Adrenal gland (tissue), 12 donors: ENCODE data around the gene FCRL1. TPM values are rescaled to one million over a fixed set of nuclear protein-coding genes. Genes with fewer than 3 reads are reported as not detected.

ENCODE experiments used
- DNase-seq, 7 donors: peaks; one replicate each; pipeline ENCODE4 v3.0.0-alpha.2; 2019 to 2020
- H3K27ac ChIP-seq, 5 donors: fragments of 200-600 bp; sonication (generic) in 4 of 5; 1 replicate in 3 of 5; 2 replicates in 2 of 5; pipeline versions ENCODE4 v1.5.1 to v1.8.0; 2016 to 2020; ENCODE audit warnings: mild to moderate bottlenecking in 1 of 5
- H3K27me3 ChIP-seq: fragments of 200-600 bp; 2 replicates; pipeline ENCODE4 v1.8.0; 2021
- H3K36me3 ChIP-seq, 2 donors: fragments of 200-600 bp; replicated peaks in 1 of 2; 1 replicate in 1 of 2; 2 replicates in 1 of 2; pipeline versions ENCODE4 v1.5.1 to v1.8.0; 2018 to 2022
- H3K4me1 ChIP-seq, 2 donors: fragments of 200-600 bp; replicated peaks in 1 of 2; 1 replicate in 1 of 2; 2 replicates in 1 of 2; pipeline versions ENCODE4 v1.5.1 to v1.8.0; 2018 to 2021
- H3K4me3 ChIP-seq, 4 donors: fragments of 200-600 bp; sonication (generic) in 3 of 4; one replicate each; pipeline ENCODE4 v1.5.1; 2016 to 2018
- H3K9me3 ChIP-seq, 3 donors: fragments of 200-600 bp; sonication (generic) in 1 of 3; replicated peaks in 1 of 3; 1 replicate in 2 of 3; 2 replicates in 1 of 3; pipeline versions ENCODE4 v1.5.1 to v1.8.0; 2016 to 2021
- POLR2A ChIP-seq, 2 donors: fragments of 450-650 bp; IDR thresholded peaks; one replicate each; pipeline ENCODE4 v1.6.1; 2017; ENCODE audit warnings: antibody characterized with exemption in 2 of 2, mild to moderate bottlenecking in 2 of 2, moderate library complexity in 1 of 2
- WGBS, 4 donors: extraction: QIAGEN DNeasy Blood & Tissue Kit in 2 of 4; methylation state at CpG; one replicate each; pipeline versions ENCODE4 v1.1.5 to v1.1.7; 2013 to 2017; 5-methylcytosine and 5-hydroxymethylcytosine counted together
- intact Hi-C, 2 donors: fragments of 100-400 bp; cut with DNase I; formaldehyde crosslinking; loops; one replicate each; pipeline versions ENCODE4 v1.14.1 to v1.15.0; 2022 to 2023
- polyA plus RNA-seq, 3 donors: library from polyadenylated mRNA; stranded (reverse); fragments of 200-250 nt in 2 of 3; fragments of 350-450 nt in 1 of 3; fragmentation: Illumina TruSeq in 1 of 3; extraction: RNeasy Lipid Tissue Mini Kit (QIAGEN cat#74804) in 1 of 3; gene quantifications; one replicate each; pipeline ENCODE4 v1.2.3, GENCODE V29; 2013 to 2014
- small RNA-seq, 2 donors: library from RNA; depleted of rRNA; stranded (forward); fragments of <200 nt; gene quantifications; one replicate each; pipeline ENCODE3, GENCODE V24; 2016
- total RNA-seq, 9 donors: library from RNA; depleted of rRNA in 4 of 9; stranded (reverse); fragments of >200 nt in 4 of 9; fragments of 120-200 nt in 1 of 9; fragmentation: NEBNext Ultra II Directional in 1 of 9; extraction: Animal tissue kit (Norgen Biotek cat#: 25700) in 1 of 9; gene quantifications; one replicate each; pipeline versions ENCODE4 v1.1.0 to v1.2.4, GENCODE V29; 2013 to 2023
- TF ChIP-seq, protein P1 (sequence below), 6 experiments: fragments of 450-650 bp in 4 of 6; fragments of 200-600 bp in 2 of 6; sonication (generic) in 1 of 6; IDR thresholded peaks; 1 replicate in 5 of 6; 2 replicates in 1 of 6; pipeline versions ENCODE4 v1.5.1 to v1.8.0; 2016 to 2021; ENCODE audit warnings: antibody characterized with exemption in 6 of 6, mild to moderate bottlenecking in 2 of 6, moderate library complexity in 1 of 6
- donor health status: healthy with polysubstance abuse.
- donor health status: Bipolar disorder and iron deficiency.
- donor health status: DM: yes; HTN: yes; CAD: no.
- donor health status: DM: no; HTN: no; CAD: no.
- donor health status: DM: no; HTN: no; CAD: no.
- donor health status: DM: yes; HTN: yes; CAD: no.

Gene FCRL1
- total and polyA plus RNA-seq, 12 donors: 0.03 to 0.40 TPM; not detected in 10

DNA sequence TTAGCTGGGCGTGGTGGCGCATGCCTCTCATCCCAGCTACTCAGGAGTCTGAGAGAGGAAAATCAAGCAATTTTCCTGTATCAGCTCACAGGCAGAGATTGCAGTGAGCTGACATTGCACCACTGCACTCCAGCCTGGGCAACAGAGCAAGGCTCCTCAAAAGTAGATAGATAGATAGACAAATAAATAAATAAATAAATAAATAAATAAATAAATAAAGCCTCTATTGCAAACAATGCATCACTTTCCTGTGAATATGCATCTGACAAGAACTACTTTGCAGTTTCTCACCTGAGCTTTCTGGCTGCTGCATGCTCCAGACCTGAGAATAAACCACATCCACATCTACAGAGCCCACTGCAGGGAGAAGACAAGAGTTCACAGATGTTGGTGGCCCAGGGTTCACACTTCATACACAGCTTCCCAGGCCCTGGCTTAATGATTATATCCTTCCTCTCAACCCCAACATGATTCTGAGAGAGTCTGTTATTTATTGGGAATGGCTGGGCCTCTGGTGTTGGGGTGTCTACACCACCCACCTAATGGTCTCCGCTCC, 71.6 kb downstream of the FCRL1 start:
- 92 to 97% (median 94%) methylated on average over 3 of the region's 3 CpGs for WGBS, 4 donors
- intact Hi-C loops: no loop called here

More for the DNA sequence above, 71.6 kb downstream of the FCRL1 start:
- Histone ChIP-seq H3K9me3 (no peaks in the 10 kb centered on the region), H3K4me1 (no peaks in the 10 kb centered on the region), H3K27ac (no peak overlapping the region), H3K27me3 (no peaks in the 10 kb centered on the region), H3K4me3 (no peak overlapping the region), H3K36me3 (no peaks in the 10 kb centered on the region)
- DNase-seq: no peak
- TF ChIP-seq, protein P1, sequence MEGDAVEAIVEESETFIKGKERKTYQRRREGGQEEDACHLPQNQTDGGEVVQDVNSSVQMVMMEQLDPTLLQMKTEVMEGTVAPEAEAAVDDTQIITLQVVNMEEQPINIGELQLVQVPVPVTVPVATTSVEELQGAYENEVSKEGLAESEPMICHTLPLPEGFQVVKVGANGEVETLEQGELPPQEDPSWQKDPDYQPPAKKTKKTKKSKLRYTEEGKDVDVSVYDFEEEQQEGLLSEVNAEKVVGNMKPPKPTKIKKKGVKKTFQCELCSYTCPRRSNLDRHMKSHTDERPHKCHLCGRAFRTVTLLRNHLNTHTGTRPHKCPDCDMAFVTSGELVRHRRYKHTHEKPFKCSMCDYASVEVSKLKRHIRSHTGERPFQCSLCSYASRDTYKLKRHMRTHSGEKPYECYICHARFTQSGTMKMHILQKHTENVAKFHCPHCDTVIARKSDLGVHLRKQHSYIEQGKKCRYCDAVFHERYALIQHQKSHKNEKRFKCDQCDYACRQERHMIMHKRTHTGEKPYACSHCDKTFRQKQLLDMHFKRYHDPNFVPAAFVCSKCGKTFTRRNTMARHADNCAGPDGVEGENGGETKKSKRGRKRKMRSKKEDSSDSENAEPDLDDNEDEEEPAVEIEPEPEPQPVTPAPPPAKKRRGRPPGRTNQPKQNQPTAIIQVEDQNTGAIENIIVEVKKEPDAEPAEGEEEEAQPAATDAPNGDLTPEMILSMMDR (IDR thresholded peaks at IDR 0.05): no peak
- no peak for TF ChIP-seq POLR2A (IDR thresholded peaks at IDR 0.05)

Small RNAs within 50 kb of the gene (small RNA-seq; reads per million reads assigned to genes)
- gene MRPS21P2: 0 reads per million in 2 donors

Other genes with a start within 250 kb of the FCRL1 start
- gene FCRL4, start 222.0 kb downstream of the FCRL1 start, total RNA-seq: not detected
- gene FCRL4, start 222.0 kb downstream of the FCRL1 start, polyA plus RNA-seq: not detected
- gene FCRL3, start 119.4 kb downstream of the FCRL1 start, total RNA-seq: under 1 TPM in 4 of 9 donors, not detected in 5; 0.06 to 0.46 (median 0.19) TPM
- under 1 TPM; 0.03 to 0.08 (median 0.04) TPM for gene FCRL3, start 119.4 kb downstream of the FCRL1 start, polyA plus RNA-seq
- gene FCRL2, start 43.0 kb downstream of the FCRL1 start, total RNA-seq: not detected
- under 1 TPM; 0.03 to 0.15 (median 0.08) TPM for gene FCRL2, start 43.0 kb downstream of the FCRL1 start, polyA plus RNA-seq
- gene CD5L, start 21.7 kb upstream of the FCRL1 start, total RNA-seq: 1 to 10 TPM in 1 of 9 donors, under 1 TPM in 1, not detected in 7; 0.32 to 2.4 TPM
- under 1 TPM in 1 of 3 donors, not detected in 2; 0.16 TPM for gene CD5L, start 21.7 kb upstream of the FCRL1 start, polyA plus RNA-seq
- gene KIRREL1, start 173.5 kb upstream of the FCRL1 start, total RNA-seq: 10 to 100 TPM; 19.4 to 57.2 (median 47.5) TPM
- 10 to 100 TPM; 10.1 to 13.9 (median 11.2) TPM for gene KIRREL1, start 173.5 kb upstream of the FCRL1 start, polyA plus RNA-seq